Measurements from ENCODE around the gene FBXO48.

GRCh38 chr2:68441179-68441993, 25.7 kb downstream of the FBXO48 start:
- TF ChIP-seq CTCF (optimal IDR thresholded peaks at IDR 0.05 in 1 of 3, IDR thresholded peaks at IDR 0.05 in 1 of 3, conservative IDR thresholded peaks at IDR 0.05 in 1 of 3; ENCODE audit: extremely low read depth in 1 of 3, insufficient read depth in 2 of 3, low read length in 3 of 3) = peak; percentile 78 to 88 (median 82)
- TF ChIP-seq EZH2 (IDR thresholded peaks at IDR 0.05; ENCODE audit: low read length) = no peak
